ENCODE results near the gene TGFBI. TPM values are rescaled to one million over a fixed set of nuclear protein-coding genes. Genes with fewer than 3 reads are reported as not detected.

Gene TGFBI
- total and polyA plus RNA-seq, 12 donors = 29.6 to 137 (median 50.4) TPM

DNA sequence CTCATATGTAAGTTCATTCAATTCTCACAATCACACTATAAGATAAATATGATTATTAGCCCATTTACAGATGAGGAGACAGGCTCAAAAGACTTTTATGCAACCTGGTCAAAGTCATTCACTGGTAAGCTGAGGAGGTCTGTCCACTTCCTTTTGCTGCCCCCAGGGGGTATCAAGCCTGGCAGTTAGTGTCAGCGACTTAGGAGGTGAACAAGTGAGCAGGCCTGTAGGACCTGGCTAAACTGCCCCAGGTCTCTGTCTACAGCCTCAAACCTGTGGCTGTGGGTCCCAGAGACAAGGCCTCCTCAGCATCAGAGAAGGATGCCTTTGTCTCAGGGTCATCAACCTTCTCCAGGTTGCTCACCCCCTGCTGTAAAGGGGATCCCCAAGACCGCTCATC lies 10.4 kb downstream of the TGFBI start:
- H3K27me3 ChIP-seq = no peaks in the 10 kb centered on the region
- intact Hi-C loops (cut with DNase I) = loop anchor here in 1 of 10 donors (10.0 kb wide), 1 partner anchor 64 kb away; no protein-coding TSS in a partner anchor
- H3K36me3 ChIP-seq = peaks cover 0 to 85% (median 0%) of the 10 kb centered on the region in 9 donors
- peaks cover 16 to 90% (median 67%) of the 10 kb centered on the region in 9 donors for H3K4me1 ChIP-seq
- H3K4me3 ChIP-seq = no peak overlapping the region
- ATAC-seq = no peak
- no peak for DNase-seq
- TF ChIP-seq, protein P1, sequence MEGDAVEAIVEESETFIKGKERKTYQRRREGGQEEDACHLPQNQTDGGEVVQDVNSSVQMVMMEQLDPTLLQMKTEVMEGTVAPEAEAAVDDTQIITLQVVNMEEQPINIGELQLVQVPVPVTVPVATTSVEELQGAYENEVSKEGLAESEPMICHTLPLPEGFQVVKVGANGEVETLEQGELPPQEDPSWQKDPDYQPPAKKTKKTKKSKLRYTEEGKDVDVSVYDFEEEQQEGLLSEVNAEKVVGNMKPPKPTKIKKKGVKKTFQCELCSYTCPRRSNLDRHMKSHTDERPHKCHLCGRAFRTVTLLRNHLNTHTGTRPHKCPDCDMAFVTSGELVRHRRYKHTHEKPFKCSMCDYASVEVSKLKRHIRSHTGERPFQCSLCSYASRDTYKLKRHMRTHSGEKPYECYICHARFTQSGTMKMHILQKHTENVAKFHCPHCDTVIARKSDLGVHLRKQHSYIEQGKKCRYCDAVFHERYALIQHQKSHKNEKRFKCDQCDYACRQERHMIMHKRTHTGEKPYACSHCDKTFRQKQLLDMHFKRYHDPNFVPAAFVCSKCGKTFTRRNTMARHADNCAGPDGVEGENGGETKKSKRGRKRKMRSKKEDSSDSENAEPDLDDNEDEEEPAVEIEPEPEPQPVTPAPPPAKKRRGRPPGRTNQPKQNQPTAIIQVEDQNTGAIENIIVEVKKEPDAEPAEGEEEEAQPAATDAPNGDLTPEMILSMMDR (IDR thresholded peaks at IDR 0.05) = no peak
- WGBS, 2 donors = 94 to 97% methylated on average over 2 of the region's 2 CpGs
- H3K27ac ChIP-seq = no peak overlapping the region
- peaks cover 0 to 9% (median 0%) of the 10 kb centered on the region in 11 donors for H3K9me3 ChIP-seq

DNA sequence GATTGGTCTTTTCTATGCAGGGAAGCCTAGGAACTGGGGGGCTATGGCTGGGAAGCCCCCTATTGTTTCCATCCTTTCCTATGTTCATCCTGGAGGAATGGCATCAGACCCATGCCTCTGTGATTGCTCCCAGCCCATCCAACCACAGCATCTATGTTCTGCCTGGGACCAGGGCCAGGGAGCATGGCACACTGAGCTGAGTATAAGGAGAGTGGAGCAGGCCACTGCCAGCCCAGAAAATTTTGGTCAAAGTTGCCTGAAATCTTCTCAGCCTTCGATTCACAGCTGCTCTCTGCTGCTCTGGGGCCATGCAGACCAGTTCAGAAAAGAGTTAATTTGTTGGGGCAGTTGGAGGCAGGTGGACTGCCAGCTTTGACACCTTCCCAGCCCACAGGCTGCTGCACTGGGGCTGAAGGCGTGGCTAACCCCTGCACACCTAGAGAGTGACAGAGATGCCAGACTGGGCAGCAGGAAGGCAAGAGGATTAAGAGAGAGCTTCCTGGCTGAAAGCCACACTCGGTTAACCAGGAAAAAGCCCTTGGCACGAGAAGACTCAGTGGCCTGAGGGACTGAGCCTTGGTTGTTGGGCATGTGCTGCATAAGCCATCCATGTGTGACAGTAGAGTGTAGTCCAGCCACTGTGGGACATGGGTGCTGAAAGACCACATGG lies 12.1 kb downstream of the TGFBI start:
- 55 to 65% methylated on average over 4 of the region's 4 CpGs for WGBS, 2 donors
- H3K4me3 ChIP-seq = no peak overlapping the region
- H3K36me3 ChIP-seq = peaks cover 0 to 85% (median 0%) of the 10 kb centered on the region in 9 donors
- DNase-seq (no peak), ATAC-seq (no peak)
- H3K9me3 ChIP-seq = peaks cover 0 to 9% (median 0%) of the 10 kb centered on the region in 11 donors
- H3K4me1 ChIP-seq = peaks cover 16 to 87% (median 63%) of the 10 kb centered on the region in 9 donors
- TF ChIP-seq, protein P1 (IDR thresholded peaks at IDR 0.05) = no peak
- intact Hi-C loops (cut with DNase I) = no loop called here
- H3K27ac ChIP-seq = no peak overlapping the region
- no peaks in the 10 kb centered on the region for H3K27me3 ChIP-seq

DNA sequence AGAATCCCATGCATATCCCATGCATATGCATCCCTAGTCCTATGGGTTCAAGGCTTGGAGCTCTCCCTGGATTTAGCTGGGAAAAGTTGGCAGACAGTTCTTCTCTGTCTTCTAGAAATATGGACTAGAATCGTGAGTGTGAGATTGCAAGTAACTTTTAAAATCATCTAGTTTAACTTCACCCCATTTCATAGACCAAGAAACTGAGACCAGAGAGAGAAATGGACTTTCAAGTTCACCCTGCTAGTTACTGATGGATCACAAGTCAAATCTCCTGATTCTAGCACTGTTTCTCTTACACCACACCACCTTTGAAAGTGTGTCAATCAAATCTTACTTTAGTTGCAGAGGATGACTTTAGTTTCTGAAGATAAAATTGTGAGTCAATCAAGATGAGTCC lies 13.4 kb downstream of the TGFBI start:
- Histone ChIP-seq H3K9me3 (peaks cover 0 to 9% (median 0%) of the 10 kb centered on the region in 11 donors), H3K27ac (peak overlapping the region in 2 of 10 donors; percentile 9 to 55), H3K4me3 (no peak overlapping the region), H3K36me3 (peaks cover 0 to 85% (median 0%) of the 10 kb centered on the region in 9 donors), H3K4me1 (peaks cover 8 to 86% (median 51%) of the 10 kb centered on the region in 9 donors), H3K27me3 (no peaks in the 10 kb centered on the region)
- WGBS, 2 donors = 66 to 71% methylated on average over 1 of the region's 1 CpG
- intact Hi-C loops (cut with DNase I) = no loop called here
- no peak for ATAC-seq
- TF ChIP-seq, protein P1 (IDR thresholded peaks at IDR 0.05) = no peak
- DNase-seq = no peak

DNA sequence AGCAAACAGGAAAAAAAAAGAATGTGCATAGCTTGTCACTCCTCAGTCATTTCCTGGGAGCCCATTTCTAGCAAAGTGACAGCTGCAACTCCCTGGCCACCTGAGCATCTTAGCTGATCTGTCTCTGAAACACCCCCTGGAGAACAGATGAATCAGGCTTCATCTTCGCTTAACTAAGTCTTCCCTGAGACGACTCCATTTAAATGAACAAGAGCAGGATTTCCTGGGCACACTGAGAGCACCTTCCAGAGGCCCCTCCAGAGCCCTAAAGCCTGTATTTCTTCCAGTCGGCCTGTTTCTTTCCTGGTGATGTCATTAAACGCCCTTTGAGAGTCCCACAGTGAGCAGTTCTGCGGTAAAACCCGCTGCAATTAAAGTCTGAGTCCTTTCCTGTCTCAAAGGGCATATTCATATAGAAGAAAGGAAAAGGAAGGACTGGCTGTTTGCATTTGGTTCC lies 13.9 kb downstream of the TGFBI start:
- Histone ChIP-seq H3K27ac (peak overlapping the region in 7 of 10 donors; percentile 13 to 68 (median 43)), H3K4me1 (peaks cover 8 to 86% (median 46%) of the 10 kb centered on the region in 9 donors), H3K36me3 (peaks cover 0 to 85% (median 0%) of the 10 kb centered on the region in 9 donors), H3K9me3 (peaks cover 0 to 9% (median 0%) of the 10 kb centered on the region in 11 donors), H3K4me3 (no peak overlapping the region), H3K27me3 (no peaks in the 10 kb centered on the region)
- no peak for DNase-seq
- peak in 2 of 8 donors; percentile 15 to 22 for ATAC-seq
- 36 to 47% methylated on average over 6 of the region's 6 CpGs for WGBS, 2 donors
- intact Hi-C loops (cut with DNase I) = no loop called here
- TF ChIP-seq, protein P1 (IDR thresholded peaks at IDR 0.05) = no peak
